GM19372 (cell line): ENCODE data around the gene FKBP15.
"Not testable (repeated sequence)": the region's sequence is repeated elsewhere in the genome, so short reads cannot be mapped to it uniquely, and the experiment has no call there.

Experiments used
- ATAC-seq: cut with Tn5 transposase; IDR thresholded peaks from one replicate; pipeline ENCODE4 v1.9.1; 2021; ENCODE audit warnings: mild to moderate bottlenecking, low read depth, moderate library complexity; ENCODE audit not compliant: unreplicated experiment

FKBP15 gene

GRCh38 chr9:113150670-113151611, 70.1 kb downstream of the FKBP15 start, which contains the start of gene SLC31A2:
Gene SLC31A2, plus strand, starts transcription at chr9:113151007. Its CDS starts 68 bp downstream, at chr9:113151075.
- peak; percentile 97 for ATAC-seq

- ATAC-seq, result not testable (repeated sequence)
These were observed 71.5 kb downstream of the FKBP15 start for GRCh38 chr9:113149561-113149960.

GRCh38 chr9:113148781-113149510, 72.1 kb downstream of the FKBP15 start:
- no peak for ATAC-seq

GRCh38 chr9:113148372-113148705, 72.7 kb downstream of the FKBP15 start:
- no peak for ATAC-seq

- no peak for ATAC-seq
These were observed 77.4 kb downstream of the FKBP15 start for GRCh38 chr9:113143432-113144227.

- not testable (repeated sequence) for ATAC-seq
These were observed 80.2 kb downstream of the FKBP15 start for GRCh38 chr9:113140896-113141295.

- no peak for ATAC-seq
These were observed 81.1 kb downstream of the FKBP15 start for GRCh38 chr9:113139953-113140352.

- no peak for ATAC-seq
These were observed 81.8 kb downstream of the FKBP15 start for GRCh38 chr9:113139225-113139829.

- no peak for ATAC-seq
These were observed 82.3 kb downstream of the FKBP15 start for GRCh38 chr9:113138760-113139159.

- ATAC-seq, result no peak
These were observed 83.6 kb downstream of the FKBP15 start for GRCh38 chr9:113137196-113138168.

GRCh38 chr9:113131689-113132151, 89.4 kb downstream of the FKBP15 start:
- no peak for ATAC-seq

- no peak for ATAC-seq
These were observed 91.2 kb downstream of the FKBP15 start for GRCh38 chr9:113129884-113130283.

- ATAC-seq, result no peak
These were observed 91.6 kb downstream of the FKBP15 start for GRCh38 chr9:113129466-113129865.

GRCh38 chr9:113125386-113126035, 95.6 kb downstream of the FKBP15 start:
- ATAC-seq, result no peak

GRCh38 chr9:113118829-113119228, 102.2 kb downstream of the FKBP15 start:
- not testable (repeated sequence) for ATAC-seq
